GM12864 (cell line): ENCODE measurements around the gene CT47C1.

Experiments used
- DNase-seq: peaks from one replicate; pipeline ENCODE4 v3.0.0-alpha.2; 2011; ENCODE audit warnings: low read depth
- H3K4me3 ChIP-seq: 2 replicates; pipeline ENCODE4 v1.5.1; 2011; ENCODE audit warnings: mild to moderate bottlenecking, low read depth, low read length, control low read depth
- TF ChIP-seq, protein P1 (sequence below): IDR thresholded peaks from 2 replicates; pipeline ENCODE4 v1.5.1; 2011; ENCODE audit warnings: low read depth, mild to moderate bottlenecking, moderate library complexity, low read length, control low read depth, inconsistent platforms; ENCODE audit errors: missing control alignments

CT47C1 gene

GRCh38 chrX:119063428-119063827 is 9.4 kb upstream of the CT47C1 start:
- TF ChIP-seq, protein P1, sequence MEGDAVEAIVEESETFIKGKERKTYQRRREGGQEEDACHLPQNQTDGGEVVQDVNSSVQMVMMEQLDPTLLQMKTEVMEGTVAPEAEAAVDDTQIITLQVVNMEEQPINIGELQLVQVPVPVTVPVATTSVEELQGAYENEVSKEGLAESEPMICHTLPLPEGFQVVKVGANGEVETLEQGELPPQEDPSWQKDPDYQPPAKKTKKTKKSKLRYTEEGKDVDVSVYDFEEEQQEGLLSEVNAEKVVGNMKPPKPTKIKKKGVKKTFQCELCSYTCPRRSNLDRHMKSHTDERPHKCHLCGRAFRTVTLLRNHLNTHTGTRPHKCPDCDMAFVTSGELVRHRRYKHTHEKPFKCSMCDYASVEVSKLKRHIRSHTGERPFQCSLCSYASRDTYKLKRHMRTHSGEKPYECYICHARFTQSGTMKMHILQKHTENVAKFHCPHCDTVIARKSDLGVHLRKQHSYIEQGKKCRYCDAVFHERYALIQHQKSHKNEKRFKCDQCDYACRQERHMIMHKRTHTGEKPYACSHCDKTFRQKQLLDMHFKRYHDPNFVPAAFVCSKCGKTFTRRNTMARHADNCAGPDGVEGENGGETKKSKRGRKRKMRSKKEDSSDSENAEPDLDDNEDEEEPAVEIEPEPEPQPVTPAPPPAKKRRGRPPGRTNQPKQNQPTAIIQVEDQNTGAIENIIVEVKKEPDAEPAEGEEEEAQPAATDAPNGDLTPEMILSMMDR = no peak
- DNase-seq = no peak
- no peak overlapping the region for H3K4me3 ChIP-seq

GRCh38 chrX:119067023-119067739 is 5.6 kb upstream of the CT47C1 start:
- no peak for DNase-seq

GRCh38 chrX:119069128-119069527 is 3.7 kb upstream of the CT47C1 start:
- TF ChIP-seq, protein P1 = no peak
- no peak for DNase-seq
- H3K4me3 ChIP-seq = no peak overlapping the region

More at GRCh38 chrX:119067023-119067739, 5.6 kb upstream of the CT47C1 start:
- H3K4me3 ChIP-seq = no peak overlapping the region
- TF ChIP-seq, protein P1 = peak; percentile 58

DNA sequence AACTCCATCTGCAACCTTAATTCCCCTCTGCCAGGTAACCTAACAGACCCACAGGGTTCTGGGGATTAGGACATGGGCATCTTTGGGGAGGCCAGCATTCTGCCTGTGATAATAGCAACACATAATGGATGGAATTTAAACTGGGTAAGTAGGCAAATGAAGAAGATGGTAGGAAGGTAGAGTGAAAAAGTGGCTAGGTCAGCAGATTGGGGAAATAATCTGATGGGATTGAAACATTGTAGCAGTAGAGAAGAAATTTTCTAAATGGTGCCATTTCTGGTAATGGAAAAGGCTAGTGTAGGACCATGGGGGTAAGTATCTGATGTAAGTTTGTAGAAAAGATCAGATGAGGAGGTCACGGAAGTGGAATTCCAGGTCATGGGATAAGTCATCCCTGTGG is 3.0 kb upstream of the CT47C1 start:
- no peak overlapping the region for H3K4me3 ChIP-seq
- TF ChIP-seq, protein P1 = no peak
- DNase-seq = no peak

GRCh38 chrX:119071381-119071780 is 1.4 kb upstream of the CT47C1 start:
- TF ChIP-seq, protein P1 = no peak
- H3K4me3 ChIP-seq = no peak overlapping the region
- DNase-seq = no peak

DNA sequence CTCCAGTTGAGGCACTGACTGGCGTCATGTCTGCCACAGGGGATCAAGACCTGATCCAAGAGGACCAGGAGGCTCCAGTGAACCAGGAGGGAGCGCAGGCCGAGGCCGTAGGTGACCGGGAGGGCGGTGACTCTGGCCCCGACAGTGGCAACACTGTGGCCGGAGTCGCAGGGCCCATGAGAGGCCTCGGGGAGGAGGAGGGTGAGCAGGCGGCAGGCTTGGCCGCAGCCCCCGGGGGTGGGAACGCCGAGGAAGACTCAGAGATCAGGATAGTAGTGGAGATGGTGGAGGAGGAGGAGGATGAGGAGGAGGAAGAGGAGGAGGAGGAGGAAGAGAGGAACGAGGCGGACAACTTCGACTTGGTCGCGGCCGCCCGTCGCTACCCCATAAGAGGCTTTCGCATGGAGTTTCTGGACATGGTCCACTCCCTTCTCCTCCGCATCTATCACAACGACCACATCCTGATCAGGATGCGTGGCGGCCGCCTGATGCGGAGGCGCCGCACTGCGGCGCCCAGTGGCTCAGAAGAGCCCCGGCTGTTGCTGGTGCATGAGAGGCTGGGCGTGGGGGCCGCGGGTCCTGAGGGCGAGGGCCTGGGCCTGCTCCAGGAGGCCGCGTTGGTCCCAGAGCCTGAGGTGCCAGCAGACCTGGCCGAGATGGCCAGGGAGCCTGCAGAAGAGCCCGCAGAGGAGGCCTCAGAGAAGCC is 560 bp downstream of the CT47C1 start:
- H3K4me3 ChIP-seq = no peak overlapping the region
- DNase-seq = no peak
- TF ChIP-seq, protein P1 = no peak

GRCh38 chrX:119073911-119074310 is 1.1 kb downstream of the CT47C1 start:
- TF ChIP-seq, protein P1 = no peak
- no peak for DNase-seq
- no peak overlapping the region for H3K4me3 ChIP-seq
